ENCODE measurements around the gene KIF26A. TPM values are rescaled to one million over a fixed set of nuclear protein-coding genes. Genes with fewer than 3 reads are reported as not detected.

Gene KIF26A
- total and polyA plus RNA-seq, 2 donors from 2014 or later: 2.3 to 12.3 TPM

- Histone ChIP-seq H3K36me3 (ENCODE audit: control insufficient read depth in 2 of 3, insufficient read depth in 3 of 3, low read length in 3 of 3) (no peaks in the 10 kb centered on the region), H3K9me3 (ENCODE audit: control insufficient read depth in 2 of 3, insufficient read depth in 1 of 3, low read length in 3 of 3) (no peaks in the 10 kb centered on the region), H3K4me3 (ENCODE audit: low read length in 3 of 3) (no peak overlapping the region), H3K27ac (ENCODE audit: low read depth in 2 of 2, low read length in 2 of 2) (no peak overlapping the region), H3K9ac (ENCODE audit: low read length in 3 of 3) (no peak overlapping the region), H3K27me3 (ENCODE audit: control insufficient read depth, insufficient read depth, low read length) (no peaks in the 10 kb centered on the region), H3K4me1 (ENCODE audit: control insufficient read depth in 2 of 3, insufficient read depth in 2 of 3, low read depth in 1 of 3, low read length in 3 of 3) (no peaks in the 10 kb centered on the region)
- TF ChIP-seq, protein P1, sequence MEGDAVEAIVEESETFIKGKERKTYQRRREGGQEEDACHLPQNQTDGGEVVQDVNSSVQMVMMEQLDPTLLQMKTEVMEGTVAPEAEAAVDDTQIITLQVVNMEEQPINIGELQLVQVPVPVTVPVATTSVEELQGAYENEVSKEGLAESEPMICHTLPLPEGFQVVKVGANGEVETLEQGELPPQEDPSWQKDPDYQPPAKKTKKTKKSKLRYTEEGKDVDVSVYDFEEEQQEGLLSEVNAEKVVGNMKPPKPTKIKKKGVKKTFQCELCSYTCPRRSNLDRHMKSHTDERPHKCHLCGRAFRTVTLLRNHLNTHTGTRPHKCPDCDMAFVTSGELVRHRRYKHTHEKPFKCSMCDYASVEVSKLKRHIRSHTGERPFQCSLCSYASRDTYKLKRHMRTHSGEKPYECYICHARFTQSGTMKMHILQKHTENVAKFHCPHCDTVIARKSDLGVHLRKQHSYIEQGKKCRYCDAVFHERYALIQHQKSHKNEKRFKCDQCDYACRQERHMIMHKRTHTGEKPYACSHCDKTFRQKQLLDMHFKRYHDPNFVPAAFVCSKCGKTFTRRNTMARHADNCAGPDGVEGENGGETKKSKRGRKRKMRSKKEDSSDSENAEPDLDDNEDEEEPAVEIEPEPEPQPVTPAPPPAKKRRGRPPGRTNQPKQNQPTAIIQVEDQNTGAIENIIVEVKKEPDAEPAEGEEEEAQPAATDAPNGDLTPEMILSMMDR (IDR thresholded peaks at IDR 0.05; ENCODE audit: borderline replicate concordance, extremely low read depth, insufficient read depth): no peak
- FAIRE-seq (no peak), DNase-seq (no peak)
- intact Hi-C loops (cut with DNase I): no loop called here
Measured at GRCh38 chr14:104094056-104094708, 44.2 kb upstream of the KIF26A start.

- TF ChIP-seq, protein P1 (IDR thresholded peaks at IDR 0.05; ENCODE audit: borderline replicate concordance, extremely low read depth, insufficient read depth): peak; percentile 91
- Histone ChIP-seq H3K9ac (ENCODE audit: low read length in 3 of 3) (no peak overlapping the region), H3K4me3 (ENCODE audit: low read length in 3 of 3) (no peak overlapping the region), H3K4me1 (ENCODE audit: control insufficient read depth in 2 of 3, insufficient read depth in 2 of 3, low read depth in 1 of 3, low read length in 3 of 3) (no peaks in the 10 kb centered on the region), H3K27ac (ENCODE audit: low read depth in 2 of 2, low read length in 2 of 2) (no peak overlapping the region), H3K36me3 (ENCODE audit: control insufficient read depth in 2 of 3, insufficient read depth in 3 of 3, low read length in 3 of 3) (no peaks in the 10 kb centered on the region), H3K9me3 (ENCODE audit: control insufficient read depth in 2 of 3, insufficient read depth in 1 of 3, low read length in 3 of 3) (no peaks in the 10 kb centered on the region), H3K27me3 (ENCODE audit: control insufficient read depth, insufficient read depth, low read length) (no peaks in the 10 kb centered on the region)
- intact Hi-C loops (cut with DNase I): no loop called here
- FAIRE-seq (no peak), DNase-seq (peak; percentile 61 to 86 (median 75))
Measured at GRCh38 chr14:104094709-104095425, 43.5 kb upstream of the KIF26A start.

- no peaks in the 10 kb centered on the region for H3K4me1 ChIP-seq (ENCODE audit: control insufficient read depth in 2 of 3, insufficient read depth in 2 of 3, low read depth in 1 of 3, low read length in 3 of 3)
- FAIRE-seq (no peak), DNase-seq (peak in 1 of 5 donors; percentile 71)
- intact Hi-C loops (cut with DNase I): no loop called here
- no peak overlapping the region for H3K9ac ChIP-seq (ENCODE audit: low read length in 3 of 3)
- H3K36me3 ChIP-seq (ENCODE audit: control insufficient read depth in 2 of 3, insufficient read depth in 3 of 3, low read length in 3 of 3): no peaks in the 10 kb centered on the region
- TF ChIP-seq, protein P1 (IDR thresholded peaks at IDR 0.05; ENCODE audit: borderline replicate concordance, extremely low read depth, insufficient read depth): no peak
- no peaks in the 10 kb centered on the region for H3K27me3 ChIP-seq (ENCODE audit: control insufficient read depth, insufficient read depth, low read length)
- H3K4me3 ChIP-seq (ENCODE audit: low read length in 3 of 3): no peak overlapping the region
- no peak overlapping the region for H3K27ac ChIP-seq (ENCODE audit: low read depth in 2 of 2, low read length in 2 of 2)
- no peaks in the 10 kb centered on the region for H3K9me3 ChIP-seq (ENCODE audit: control insufficient read depth in 2 of 3, insufficient read depth in 1 of 3, low read length in 3 of 3)
Measured at GRCh38 chr14:104095426-104096310, 42.7 kb upstream of the KIF26A start.
